ENCODE data around the gene CLDN19. TPM values are rescaled to one million over a fixed set of nuclear protein-coding genes. Genes with fewer than 3 reads are reported as not detected.
"Not testable (repeated sequence)": the region's sequence is repeated elsewhere in the genome, so short reads cannot be mapped to it uniquely, and the experiment has no call there.

Gene CLDN19
- total RNA-seq, 1 donor from 2014 or later = not detected

- DNase-seq (ENCODE audit: extremely low read depth, low read depth, low spot score) = no peak
Observed at GRCh38 chr1:42740851-42741580, 980 bp upstream of the CLDN19 start.

GRCh38 chr1:42738678-42739226, 1.3 kb downstream of the CLDN19 start:
- no peak for DNase-seq (ENCODE audit: extremely low read depth, low read depth, low spot score)

GRCh38 chr1:42737986-42738677, 1.9 kb downstream of the CLDN19 start:
- no peak for DNase-seq (ENCODE audit: extremely low read depth, low read depth, low spot score)

GRCh38 chr1:42737257-42737656, 2.8 kb downstream of the CLDN19 start:
- no peak for DNase-seq (ENCODE audit: extremely low read depth, low read depth, low spot score)

GRCh38 chr1:42736571-42737200, 3.4 kb downstream of the CLDN19 start:
- no peak for DNase-seq (ENCODE audit: extremely low read depth, low read depth, low spot score)

GRCh38 chr1:42736152-42736551, 3.9 kb downstream of the CLDN19 start:
- DNase-seq (ENCODE audit: extremely low read depth, low read depth, low spot score) = no peak

- no peak for DNase-seq (ENCODE audit: extremely low read depth, low read depth, low spot score)
Observed at GRCh38 chr1:42735477-42736105, 4.4 kb downstream of the CLDN19 start.

- no peak for DNase-seq (ENCODE audit: extremely low read depth, low read depth, low spot score)
Observed at GRCh38 chr1:42735056-42735455, 5.0 kb downstream of the CLDN19 start.

- DNase-seq (ENCODE audit: extremely low read depth, low read depth, low spot score) = no peak
Observed at GRCh38 chr1:42734201-42735035, 5.6 kb downstream of the CLDN19 start.

- no peak for DNase-seq (ENCODE audit: extremely low read depth, low read depth, low spot score)
Observed at GRCh38 chr1:42733415-42734200, 6.4 kb downstream of the CLDN19 start.

- no peak for DNase-seq (ENCODE audit: extremely low read depth, low read depth, low spot score)
Observed at GRCh38 chr1:42732126-42732680, 7.8 kb downstream of the CLDN19 start.

GRCh38 chr1:42731585-42731984, 8.5 kb downstream of the CLDN19 start:
- DNase-seq (ENCODE audit: extremely low read depth, low read depth, low spot score) = no peak

GRCh38 chr1:42730988-42731387, 9.0 kb downstream of the CLDN19 start:
- no peak for DNase-seq (ENCODE audit: extremely low read depth, low read depth, low spot score)

- DNase-seq (ENCODE audit: extremely low read depth, low read depth, low spot score) = no peak
Observed at GRCh38 chr1:42730002-42730401, 10.0 kb downstream of the CLDN19 start.

- DNase-seq (ENCODE audit: extremely low read depth, low read depth, low spot score) = not testable (repeated sequence)
Observed at GRCh38 chr1:42725820-42726219, 14.2 kb downstream of the CLDN19 start.

GRCh38 chr1:42723511-42723910, 16.5 kb downstream of the CLDN19 start:
- DNase-seq (ENCODE audit: extremely low read depth, low read depth, low spot score) = no peak

- DNase-seq (ENCODE audit: extremely low read depth, low read depth, low spot score) = not testable (repeated sequence)
Observed at GRCh38 chr1:42722403-42722802, 17.6 kb downstream of the CLDN19 start.

GRCh38 chr1:42721926-42722325, 18.1 kb downstream of the CLDN19 start:
- no peak for DNase-seq (ENCODE audit: extremely low read depth, low read depth, low spot score)

- no peak for DNase-seq (ENCODE audit: extremely low read depth, low read depth, low spot score)
Observed at GRCh38 chr1:42720868-42721267, 19.2 kb downstream of the CLDN19 start.
